PC-3 (cell line): ENCODE data around the gene LRRTM3.

Experiments
- EZH2 ChIP-seq: fragments of 300-600 bp; sonication (generic); IDR thresholded peaks from one replicate; pipeline ENCODE4 v1.6.1; 2017; ENCODE audit warnings: antibody characterized with exemption, mild to moderate bottlenecking, low read length; ENCODE audit not compliant: unreplicated experiment
- TF ChIP-seq, protein P1 (sequence below): fragments of 300-600 bp; sonication (generic); conservative IDR thresholded peaks from 2 replicates; pipeline ENCODE4 v1.5.1; 2017; ENCODE audit warnings: antibody characterized with exemption, low read depth, mild to moderate bottlenecking, low read length

DNA sequence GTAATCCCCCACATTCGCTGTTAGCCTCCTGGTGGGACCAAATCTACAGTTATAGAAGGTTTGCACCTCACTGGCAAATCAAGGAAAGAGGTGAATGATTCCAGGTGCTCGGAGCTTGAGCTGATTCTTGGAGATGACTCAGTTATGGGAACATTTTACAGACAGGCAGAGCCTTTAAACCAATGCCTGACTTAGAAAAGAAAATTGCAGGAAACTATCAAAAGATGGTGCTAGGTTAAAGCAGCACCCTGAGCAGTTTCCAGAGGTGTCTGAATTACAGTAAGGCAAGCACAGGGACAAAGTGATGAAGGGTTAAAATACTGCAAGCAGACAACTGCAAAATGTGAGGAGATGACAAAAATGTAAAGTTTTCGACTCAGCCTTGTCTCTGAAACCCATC, 2.9 kb downstream of the LRRTM3 start:
- TF ChIP-seq, protein P1, sequence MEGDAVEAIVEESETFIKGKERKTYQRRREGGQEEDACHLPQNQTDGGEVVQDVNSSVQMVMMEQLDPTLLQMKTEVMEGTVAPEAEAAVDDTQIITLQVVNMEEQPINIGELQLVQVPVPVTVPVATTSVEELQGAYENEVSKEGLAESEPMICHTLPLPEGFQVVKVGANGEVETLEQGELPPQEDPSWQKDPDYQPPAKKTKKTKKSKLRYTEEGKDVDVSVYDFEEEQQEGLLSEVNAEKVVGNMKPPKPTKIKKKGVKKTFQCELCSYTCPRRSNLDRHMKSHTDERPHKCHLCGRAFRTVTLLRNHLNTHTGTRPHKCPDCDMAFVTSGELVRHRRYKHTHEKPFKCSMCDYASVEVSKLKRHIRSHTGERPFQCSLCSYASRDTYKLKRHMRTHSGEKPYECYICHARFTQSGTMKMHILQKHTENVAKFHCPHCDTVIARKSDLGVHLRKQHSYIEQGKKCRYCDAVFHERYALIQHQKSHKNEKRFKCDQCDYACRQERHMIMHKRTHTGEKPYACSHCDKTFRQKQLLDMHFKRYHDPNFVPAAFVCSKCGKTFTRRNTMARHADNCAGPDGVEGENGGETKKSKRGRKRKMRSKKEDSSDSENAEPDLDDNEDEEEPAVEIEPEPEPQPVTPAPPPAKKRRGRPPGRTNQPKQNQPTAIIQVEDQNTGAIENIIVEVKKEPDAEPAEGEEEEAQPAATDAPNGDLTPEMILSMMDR = no peak
- no peak for TF ChIP-seq EZH2
